GM18517 (cell line): ENCODE data around the gene LRRN2.

Source experiments
- ATAC-seq: cut with Tn5 transposase; IDR thresholded peaks from one replicate; pipeline ENCODE4 v1.9.1; 2021; ENCODE audit warnings: mild to moderate bottlenecking, moderate library complexity; ENCODE audit not compliant: unreplicated experiment

The LRRN2 gene

DNA sequence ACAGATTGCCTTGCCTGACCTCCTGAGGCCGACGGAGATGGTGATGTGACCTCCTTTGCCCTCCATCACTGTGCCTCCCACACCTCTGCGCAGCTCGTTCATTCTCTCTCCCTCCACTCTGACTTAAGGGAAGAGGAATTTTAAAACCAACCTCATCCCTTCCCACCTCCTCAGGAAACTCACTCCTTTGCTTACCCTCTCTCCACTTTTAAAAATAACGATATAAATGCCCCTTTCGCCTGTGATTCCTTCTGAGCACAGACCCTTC lies 21.2 kb downstream of the LRRN2 start:
- no peak for ATAC-seq

DNA sequence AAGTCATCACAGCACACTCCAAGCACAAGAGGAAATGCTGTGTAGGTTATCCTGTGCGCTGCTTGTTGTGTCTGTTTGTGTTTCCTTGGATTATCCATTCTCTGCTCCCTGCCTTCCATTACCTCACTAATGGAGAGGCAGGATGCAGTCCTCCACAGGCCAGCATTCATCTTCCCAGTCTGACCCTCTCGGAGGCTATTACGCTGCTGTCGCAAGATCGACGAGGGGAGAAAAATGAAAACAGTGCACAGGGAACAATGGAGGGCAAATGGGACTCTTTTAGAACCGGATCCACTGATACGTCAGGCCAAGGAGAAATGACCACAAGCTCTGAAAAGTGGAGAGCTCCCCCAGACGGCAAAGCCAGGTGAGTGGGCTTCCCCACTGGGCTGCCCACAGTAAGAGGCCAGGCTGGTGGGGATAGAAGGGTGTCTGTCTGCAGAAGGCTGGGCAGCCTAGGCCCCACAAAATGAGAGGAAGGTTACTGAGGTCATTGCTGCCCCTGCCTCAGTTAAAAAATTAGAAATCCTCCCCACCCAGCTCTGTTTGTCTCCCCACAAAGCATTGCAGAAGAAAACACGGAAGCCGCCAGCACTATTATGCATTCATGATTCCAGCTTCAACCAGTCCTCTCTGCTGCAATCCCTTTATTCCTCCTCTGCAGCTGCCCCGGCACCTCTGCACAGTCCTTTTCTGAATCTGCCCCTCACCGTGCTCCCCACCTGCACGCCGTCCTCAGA lies 21.7 kb downstream of the LRRN2 start:
- ATAC-seq: no peak

DNA sequence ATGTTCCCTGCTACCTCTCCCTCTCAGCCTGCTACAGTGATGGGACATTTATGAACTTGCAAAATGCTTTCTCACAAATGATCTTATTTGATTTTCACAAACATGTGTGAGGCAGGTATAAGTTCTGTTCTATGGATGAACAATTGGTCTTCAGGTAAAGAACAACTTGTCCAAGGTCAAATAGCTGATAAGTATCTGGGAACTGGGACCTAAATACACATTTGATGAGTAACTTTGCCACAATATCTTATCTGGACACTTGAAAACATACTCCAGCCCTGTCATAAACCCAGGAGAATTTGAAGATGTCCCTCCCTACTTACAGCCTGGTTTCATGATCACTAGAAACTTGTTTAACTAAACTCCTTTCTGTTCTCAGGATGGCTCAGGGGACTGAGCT lies 23.0 kb downstream of the LRRN2 start:
- ATAC-seq: no peak

DNA sequence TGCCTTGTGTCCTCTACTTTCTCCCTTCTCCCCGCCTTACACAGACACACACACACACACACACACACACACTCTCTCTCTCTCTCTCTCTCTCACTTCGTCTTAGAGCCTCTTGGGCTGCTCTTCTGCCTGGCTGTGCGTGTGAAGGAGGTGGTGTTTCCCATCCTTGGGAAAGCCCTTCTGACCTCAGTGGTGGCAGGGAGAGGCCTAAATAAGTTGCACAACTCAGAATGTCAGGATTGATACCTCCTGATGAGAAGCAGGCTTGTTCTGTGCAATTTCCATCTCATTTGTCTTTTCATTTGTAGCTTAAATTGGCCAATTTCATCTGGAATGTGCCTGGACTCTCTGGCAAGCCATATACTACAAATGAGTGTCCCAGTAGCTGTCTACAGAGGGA lies 25.0 kb downstream of the LRRN2 start:
- no peak for ATAC-seq

GRCh38 chr1:204659056-204659455 lies 26.5 kb downstream of the LRRN2 start:
- no peak for ATAC-seq

- ATAC-seq: no peak
Observed at GRCh38 chr1:204658295-204658694, 27.2 kb downstream of the LRRN2 start.

GRCh38 chr1:204653590-204654340 lies 31.8 kb downstream of the LRRN2 start:
- ATAC-seq: no peak

- ATAC-seq: no peak
Observed at GRCh38 chr1:204652497-204652896, 33.0 kb downstream of the LRRN2 start.

DNA sequence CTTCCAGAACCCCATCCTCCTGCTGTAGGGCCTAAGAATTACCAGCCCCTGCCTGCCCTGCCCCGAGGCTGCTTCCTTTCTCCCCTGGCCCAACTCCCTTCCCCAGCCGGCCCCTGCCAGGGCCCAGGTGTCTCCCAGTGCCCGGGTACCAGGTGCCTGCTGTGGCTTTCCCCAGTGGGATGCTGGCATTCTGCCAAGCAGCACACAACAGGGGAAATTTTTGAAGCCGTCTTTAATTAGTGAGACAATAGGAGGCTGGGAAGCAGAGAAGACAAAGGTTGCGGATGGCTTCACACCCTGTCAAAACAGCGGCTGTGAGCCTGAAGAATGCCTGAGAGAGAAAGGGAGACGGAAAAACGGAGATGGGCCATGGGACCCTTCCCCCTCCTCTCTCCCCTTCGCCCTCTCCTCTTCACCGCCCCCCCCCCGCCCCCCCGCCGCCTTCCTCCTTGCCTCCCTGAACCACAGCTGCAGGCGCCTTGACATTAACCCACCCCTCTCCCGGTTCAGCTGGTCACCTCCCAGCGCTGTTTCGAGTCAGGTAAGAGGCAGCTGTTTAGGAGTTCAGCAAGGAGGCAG lies 33.6 kb downstream of the LRRN2 start:
- no peak for ATAC-seq

DNA sequence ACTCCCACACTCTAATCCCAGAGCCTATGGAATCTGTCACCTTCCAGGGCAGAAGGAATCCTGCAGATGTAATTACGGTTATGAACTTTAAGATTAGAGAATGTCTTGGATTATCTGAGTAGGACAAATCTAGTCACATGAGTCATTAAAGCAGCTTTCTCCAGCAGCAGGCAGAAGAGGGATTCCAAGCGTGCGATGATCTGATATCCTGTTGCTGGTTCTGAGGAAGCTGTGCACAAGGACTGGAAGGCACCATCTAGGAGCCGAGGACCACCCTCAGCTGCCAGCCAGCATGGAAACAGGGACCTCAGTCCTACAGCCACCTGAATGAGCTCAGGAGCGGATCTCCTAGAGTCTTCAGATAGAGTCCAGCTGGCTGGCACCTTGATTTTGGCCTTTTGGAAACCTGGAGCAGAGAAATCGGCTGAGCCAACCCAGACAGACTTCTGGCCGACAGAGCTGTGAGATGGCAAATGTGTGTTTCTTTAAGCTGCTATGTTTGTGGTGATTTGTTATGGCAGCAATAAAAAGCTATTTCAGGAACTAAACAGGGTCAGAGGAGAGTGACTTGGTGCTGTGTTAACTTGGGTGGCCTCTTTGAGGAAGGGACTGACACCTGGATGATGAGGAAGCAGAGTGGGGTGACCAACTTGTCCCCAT lies 34.5 kb downstream of the LRRN2 start:
- ATAC-seq: no peak

DNA sequence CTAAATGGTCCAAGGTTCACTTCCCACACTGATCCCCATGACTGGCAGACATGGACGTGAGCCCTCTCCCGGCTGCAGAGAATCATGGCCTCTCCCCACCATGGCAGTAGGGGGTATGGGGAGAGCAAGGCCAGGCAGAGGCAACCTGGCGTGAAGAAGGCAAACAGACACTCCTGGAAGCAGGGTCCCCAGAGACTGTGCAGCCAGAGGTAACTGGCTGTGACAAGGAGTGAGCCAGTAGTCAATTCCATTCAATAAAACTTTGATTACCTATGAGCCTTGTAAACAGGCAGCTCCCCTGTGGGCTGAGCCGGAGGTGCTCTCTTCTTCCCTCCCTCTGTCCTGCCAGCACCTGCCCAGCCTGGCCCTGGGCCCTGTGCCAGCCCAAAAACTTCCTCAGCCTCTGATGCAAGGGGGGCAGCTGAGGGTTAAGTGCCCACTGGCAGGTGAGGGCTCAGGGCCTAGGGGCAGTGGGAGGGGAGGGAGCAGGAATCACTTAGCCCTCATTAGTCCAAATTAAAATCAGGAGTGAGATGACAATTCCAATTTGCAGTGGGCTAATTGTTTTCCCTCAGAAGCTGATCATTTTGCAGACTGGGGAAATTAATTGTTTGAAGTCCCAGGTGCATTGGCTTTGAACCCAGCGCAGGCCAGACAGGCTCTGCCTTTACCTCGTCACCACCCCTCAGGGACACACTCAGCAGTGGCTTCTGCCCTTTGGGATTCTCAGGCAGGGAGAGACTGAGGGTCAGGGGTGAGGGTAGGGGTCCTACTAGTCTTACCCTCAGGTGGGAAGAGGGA lies 35.6 kb downstream of the LRRN2 start:
- ATAC-seq: no peak

DNA sequence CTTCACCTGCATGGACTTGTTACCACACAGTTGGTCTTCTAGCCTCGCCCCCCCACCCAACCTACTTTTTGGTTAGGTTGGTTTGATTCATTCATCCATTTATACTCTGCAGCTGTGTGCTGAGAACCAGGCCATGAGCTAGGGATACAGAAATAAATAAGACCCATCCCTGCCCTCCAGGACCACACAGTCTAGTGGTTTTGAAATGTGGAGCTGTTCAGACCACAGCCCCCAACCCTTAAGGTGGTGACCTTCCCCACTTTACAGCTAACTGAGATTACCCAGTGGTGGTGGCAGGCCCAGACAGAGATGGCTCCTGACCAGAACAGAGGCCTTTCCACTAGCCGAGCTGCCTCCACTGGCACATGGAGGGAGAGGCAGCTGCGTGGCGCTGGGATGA lies 37.0 kb downstream of the LRRN2 start:
- ATAC-seq: no peak

GRCh38 chr1:204647805-204648153 lies 37.8 kb downstream of the LRRN2 start:
- no peak for ATAC-seq

- no peak for ATAC-seq
Observed at GRCh38 chr1:204647114-204647804, 38.3 kb downstream of the LRRN2 start.

- no peak for ATAC-seq
Observed at GRCh38 chr1:204645666-204646065, 39.9 kb downstream of the LRRN2 start.

DNA sequence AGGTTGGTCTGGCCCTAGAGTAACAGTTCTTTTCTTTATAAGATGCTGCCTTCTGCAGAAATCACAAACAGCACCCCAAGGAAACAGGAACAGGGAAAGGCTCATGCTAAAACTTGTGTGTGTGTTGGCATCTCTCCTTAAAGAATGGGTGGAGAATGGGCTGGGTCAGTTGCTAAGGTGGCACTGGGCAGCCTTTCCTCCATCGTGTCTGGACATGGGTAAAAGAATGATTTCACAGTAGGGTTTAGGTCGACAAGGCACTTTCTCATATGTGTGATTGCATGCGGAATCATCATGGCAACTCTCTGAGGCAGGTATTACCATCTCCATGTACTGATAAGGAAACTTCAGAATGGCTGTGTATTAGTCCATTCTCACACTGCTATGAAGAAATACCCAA lies 40.3 kb downstream of the LRRN2 start:
- no peak for ATAC-seq

- no peak for ATAC-seq
Observed at GRCh38 chr1:204643503-204643902, 42.0 kb downstream of the LRRN2 start.

- no peak for ATAC-seq
Observed at GRCh38 chr1:204641936-204642335, 43.6 kb downstream of the LRRN2 start.

DNA sequence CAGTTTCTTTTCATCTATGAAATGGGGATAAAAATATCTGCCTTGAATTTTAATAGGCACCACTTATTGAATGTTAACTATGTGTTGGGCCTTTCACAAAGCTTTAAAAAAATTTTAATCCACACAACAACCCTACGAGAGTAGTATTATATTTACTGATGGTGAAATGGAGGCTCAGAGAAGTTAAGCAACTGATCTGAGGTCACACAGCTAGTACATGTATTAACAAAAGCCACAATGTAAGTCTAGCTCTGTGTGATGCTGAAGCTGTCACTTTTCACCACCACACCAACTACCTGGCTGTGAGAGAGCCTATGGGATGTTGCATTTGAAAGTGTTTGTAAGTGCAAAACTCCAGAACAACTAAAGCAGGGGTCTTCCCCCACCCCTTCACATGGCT lies 44.1 kb downstream of the LRRN2 start:
- ATAC-seq: no peak

- no peak for ATAC-seq
Observed at GRCh38 chr1:204640578-204640977, 45.0 kb downstream of the LRRN2 start.
